CD4-positive, alpha-beta T cell treated with Interleukin-21 for 1 hour (primary cell): Measurements from ENCODE around the gene SIKE1.
"Not testable (repeated sequence)": the region's sequence is repeated elsewhere in the genome, so short reads cannot be mapped to it uniquely, and the experiment has no call there.

Experiments
- DNase-seq: peaks from one replicate; pipeline ENCODE4 v3.0.0-alpha.2; 2020

The SIKE1 gene

DNA sequence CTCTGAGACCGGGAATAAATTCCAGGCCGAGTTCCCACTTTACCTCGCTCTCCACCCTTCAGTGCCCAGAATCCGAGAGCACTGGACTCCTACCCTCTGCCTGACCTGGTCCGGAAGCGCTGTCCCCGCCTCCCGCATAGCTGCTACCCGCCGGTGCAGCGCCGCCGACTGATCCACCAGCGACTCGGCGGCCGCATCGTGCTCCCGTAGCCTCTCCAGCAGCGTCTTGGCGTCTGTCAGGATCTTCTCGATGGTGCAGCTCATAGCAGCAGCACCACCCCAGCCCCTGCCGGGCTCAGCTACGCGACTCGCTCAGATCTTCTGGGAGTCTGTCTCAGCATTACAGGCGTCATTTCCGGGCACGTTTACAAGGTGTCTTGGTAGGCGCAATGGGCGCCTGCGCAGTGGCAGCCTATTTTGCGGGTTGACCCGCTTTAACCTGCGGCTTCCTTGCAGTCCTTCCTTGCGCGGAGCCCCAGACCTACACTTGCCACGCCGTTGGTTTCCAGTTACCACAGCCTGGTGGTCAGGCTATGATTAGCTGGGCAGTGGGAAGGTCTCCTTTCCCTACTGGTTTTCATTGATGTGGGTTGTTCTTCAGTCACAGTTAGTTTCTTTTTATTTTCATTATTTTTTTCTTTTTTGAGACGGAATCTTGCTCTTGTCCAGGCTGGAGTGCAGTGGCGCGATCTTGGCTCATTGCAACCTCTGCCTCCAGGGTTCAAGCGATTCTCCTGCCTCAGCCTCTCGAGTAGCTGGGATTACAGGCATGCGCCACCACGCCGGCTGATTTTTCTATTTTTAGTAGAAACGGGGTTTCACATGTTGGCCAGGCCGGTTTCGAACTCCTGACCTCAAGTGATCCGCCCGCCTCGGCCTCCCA lies at the start of gene SIKE1:
SIKE1 (minus strand) TSS at position 342 of the 883 bp plus-strand sequence; CDS start at position 264, 78 bp downstream.
- DNase-seq, result peak; percentile 95

DNA sequence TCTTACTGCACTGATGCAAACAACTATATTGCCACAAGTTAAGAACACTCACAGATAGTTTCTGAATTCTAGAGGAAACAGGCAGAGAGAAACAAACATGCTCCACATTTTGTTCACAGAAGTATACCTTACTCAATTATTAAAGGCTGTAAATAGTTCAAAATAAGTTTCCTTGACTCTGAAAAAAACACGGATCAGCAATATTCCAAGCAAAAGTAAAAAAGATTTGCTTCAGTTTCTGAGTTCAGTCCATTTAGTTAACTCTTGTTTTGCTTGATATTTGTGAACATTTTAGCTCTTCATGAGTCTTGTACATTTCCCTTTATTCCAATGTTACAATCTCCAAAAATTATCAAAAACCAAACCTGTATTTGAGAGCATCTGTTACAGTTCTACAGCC lies 49.6 kb upstream of the SIKE1 start:
- not testable (repeated sequence) for DNase-seq

DNA sequence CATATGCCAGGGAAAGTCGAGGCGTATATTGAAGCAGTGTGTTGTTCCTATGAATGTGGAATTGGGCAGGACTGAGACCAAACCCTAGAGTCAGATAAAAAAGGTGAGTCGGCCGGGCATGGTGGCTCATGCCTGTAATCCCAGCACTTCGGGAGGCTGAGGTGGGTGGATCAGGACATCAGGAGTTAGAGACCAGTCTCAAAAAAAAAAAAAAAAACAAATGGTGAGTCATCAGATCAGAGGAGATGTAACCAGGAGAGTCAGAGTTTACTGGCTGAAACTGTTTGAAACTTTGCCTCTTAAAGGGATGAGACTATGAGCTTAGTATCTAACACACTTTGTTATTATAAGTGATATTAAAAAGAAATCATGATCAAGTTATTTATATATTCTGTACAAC lies 47.8 kb upstream of the SIKE1 start:
- DNase-seq, result no peak

DNA sequence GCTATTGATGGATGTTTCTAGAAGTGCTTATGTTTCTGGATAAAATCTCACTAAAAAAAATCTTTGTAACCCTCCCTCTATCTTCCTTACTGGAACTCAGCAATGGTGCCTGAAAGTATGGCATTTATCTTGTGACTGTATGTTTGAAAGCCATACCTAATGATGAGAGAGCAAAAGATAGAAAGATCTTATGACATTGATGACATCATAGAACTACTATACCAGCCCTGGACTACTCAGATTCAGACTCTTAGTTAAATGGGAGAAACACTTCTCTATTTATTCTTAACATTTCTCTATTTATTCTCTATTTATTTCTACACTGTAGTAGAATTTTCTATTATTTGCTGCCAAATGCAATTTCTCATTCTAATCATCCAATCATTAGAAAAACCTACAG lies 41.5 kb upstream of the SIKE1 start:
- DNase-seq, result no peak

DNA sequence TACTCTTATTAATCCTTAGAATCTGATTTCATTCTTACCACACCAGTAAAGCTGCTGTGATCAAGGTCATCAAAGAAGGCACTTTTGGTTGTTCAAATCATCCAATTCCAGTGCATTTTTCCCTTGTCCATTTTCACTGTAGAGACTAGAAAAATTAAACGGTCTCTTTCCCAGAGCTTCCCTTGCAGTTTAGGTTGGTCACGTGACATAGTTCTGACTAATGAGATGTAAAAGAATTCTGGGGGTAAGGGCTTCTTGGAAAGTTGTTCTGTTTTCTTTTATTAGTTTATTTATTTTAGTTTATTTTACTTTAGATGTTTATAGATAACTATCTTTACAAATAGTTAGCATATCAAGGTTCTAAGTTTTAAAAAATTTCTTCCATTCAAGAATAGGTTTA lies 39.9 kb upstream of the SIKE1 start:
- no peak for DNase-seq

DNA sequence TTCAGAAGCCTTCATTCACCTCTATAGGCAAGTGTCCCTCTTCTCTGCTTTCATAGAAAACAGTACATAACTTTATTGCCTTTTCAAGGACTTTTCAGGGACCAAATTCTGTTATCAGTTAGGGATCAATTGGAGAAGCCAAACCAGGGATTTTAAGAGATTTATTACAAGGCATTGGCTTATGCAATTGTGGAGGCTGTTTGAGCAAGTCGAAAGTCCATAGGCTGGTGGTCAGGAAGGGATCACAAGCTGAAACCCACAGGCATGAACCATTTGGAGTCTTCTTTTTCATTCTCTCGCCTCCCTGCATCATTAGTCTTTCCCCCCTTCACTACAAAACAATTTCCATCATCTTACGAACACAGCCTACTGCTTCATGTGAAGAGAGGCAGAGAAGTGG lies 39.4 kb upstream of the SIKE1 start:
- no peak for DNase-seq

DNA sequence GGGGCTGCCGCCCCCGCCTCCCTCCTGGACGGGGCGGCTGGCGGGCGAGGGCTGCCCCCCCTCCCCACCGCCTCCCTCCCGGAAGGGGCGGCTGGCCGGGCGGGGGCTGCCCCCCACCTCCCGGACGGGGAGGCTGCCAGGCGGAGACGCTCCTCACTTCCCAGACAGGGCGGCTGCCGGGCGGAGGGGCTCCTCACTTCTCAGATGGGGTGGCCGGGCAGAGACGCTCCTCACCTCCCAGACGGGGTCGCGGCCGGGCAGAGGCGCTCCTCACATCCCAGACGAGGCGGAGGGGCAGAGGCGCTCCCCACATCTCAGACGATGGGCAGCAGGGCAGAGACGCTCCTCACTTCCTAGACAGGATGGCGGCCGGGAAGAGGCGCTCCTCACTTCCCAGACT lies 24.0 kb upstream of the SIKE1 start:
- DNase-seq, result not testable (repeated sequence)

DNA sequence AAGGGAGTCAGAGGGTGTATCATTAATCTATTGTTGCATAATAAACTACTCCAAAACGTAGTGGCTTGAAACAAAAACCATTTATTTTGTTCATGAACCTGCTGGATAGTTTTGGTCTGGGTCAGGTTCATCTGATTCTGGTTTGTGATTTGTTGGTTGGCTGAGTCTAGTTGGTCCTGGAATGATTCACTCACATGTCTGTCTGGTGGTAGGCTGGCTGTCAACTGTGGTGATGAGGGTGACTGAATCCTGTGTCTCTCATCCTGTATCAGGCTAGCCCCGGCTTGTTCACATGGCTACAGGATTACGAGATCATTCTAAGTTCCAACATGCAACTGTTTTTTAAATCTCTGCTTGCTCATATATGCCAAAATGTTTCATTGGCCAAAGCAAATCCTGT lies 22.5 kb upstream of the SIKE1 start:
- DNase-seq, result no peak

DNA sequence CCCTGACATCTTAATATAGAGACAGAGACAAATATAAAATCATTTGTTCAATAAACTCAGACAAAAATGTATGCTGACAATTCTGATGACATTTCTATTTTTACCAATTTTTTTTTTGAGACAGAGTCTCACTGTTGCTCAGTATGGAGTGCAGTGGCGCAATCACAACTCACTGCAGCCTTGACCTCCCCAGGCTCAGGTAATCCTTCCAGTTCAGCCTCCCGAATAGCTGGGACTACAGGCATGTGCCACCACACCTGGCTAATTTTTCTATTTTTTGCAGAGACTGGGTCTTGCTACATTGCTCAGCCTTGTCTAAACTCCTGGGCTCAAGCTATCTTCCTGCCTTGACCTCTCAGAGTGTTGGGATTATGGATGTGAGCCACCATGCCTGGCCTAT lies 13.6 kb upstream of the SIKE1 start:
- DNase-seq, result no peak

DNA sequence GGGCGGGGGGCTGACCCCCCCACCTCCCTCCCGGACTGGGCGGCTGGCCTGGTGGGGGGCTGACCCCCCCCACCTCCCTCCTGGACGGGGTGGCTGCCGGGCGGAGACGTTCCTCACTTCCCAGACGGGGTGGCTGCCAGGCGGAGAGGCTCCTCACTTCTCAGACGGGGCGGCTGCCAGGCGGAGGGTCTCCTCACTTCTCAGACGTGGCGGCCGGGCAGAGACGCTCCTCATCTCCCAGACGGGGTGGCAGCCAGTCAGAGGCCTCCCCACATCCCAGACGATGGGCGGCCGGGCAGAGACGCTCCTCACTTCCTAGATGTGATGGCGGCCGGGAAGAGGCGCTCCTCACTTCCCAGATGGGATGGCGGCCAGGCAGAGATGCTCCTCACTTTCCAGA lies 10.1 kb upstream of the SIKE1 start:
- DNase-seq, result not testable (repeated sequence)

DNA sequence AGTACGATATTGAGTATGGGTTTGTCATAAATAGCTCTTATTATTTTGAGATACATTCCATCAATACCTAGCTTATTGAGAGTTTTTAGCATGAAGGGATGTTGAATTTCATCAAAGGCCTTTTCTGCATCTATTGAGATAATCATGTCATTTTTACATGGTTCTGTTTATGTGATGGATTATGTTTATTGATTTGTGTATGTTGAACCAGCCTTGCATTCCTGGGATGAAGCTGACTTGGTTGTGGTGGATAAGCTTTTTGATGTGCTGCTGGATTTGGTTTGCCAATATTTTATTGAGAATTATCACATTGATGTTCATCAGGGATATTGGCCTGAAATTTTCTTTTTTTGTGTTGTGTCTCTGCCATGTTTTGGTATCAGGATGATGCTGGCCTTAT lies 6.0 kb upstream of the SIKE1 start:
- DNase-seq, result not testable (repeated sequence)

DNA sequence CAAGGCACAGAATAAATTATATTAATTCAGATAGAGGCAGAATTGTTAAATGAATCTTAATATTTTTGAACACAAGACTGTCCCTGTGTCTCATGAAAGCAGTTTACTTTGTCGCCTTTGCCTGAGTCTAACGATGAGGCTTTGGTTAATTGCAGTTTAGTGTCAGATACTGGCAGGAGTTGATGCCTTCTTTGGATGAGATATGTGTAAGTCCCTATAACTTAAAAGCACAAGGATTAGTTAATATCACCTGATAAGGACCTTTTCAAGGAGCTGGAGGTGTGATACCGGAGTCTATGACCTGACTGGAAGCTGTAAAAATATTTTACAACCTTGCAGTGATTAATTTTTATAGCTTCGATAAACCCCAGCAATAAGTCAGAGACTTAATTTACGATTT lies 2.0 kb upstream of the SIKE1 start:
- no peak for DNase-seq

DNA sequence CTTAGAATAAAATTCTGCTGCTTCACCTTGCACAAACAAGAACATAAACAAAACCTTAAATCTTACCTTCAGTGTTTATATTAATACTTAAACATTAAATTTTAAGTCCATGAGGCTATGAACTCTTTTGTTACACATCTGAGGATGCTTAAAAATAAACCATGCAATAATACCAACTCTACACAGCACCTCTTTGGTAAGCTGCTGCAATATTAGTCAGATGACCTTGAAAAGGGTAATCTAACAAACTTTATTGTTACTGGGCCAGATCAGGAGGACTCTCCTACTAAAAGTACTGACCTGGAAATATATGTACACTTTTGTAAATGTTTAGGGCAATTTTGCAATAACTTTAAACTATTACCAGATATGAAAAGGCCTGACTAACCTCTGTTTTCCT lies 763 bp downstream of the SIKE1 start:
- no peak for DNase-seq

DNA sequence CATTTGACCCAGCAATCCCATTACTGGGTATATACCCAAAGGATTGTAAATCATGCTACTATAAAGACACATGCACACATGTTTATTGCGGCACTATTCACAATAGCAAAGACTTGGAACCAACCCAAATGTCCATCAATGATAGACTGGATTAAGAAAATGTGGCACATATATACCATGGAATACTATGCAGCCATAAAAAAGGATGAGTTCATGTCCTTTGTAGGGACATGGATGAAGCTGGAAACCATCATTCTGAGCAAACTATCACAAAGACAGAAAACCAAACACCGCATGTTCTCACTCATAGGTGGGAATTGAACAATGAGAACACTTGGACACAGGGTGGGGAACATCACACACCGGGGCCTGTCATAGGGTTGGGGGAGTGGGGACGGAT lies 3.8 kb downstream of the SIKE1 start:
- DNase-seq, result not testable (repeated sequence)

DNA sequence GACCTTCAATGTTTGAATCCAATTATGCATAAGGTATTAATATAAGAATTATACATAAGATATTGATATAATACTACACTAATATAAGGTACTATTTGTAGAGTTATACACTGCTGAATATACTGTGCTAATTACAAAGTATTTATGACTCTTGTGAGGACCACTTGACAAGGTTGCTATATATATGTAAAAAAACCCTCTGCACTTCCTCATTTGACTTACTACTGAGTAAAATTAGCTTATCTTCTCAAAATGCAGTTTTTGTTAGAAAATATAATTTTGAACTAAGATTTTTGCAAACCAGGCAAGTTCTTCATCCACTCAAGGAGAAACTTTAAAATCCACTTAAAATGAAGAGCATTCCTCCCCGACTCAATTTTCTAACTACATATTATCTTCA lies 8.5 kb downstream of the SIKE1 start:
- DNase-seq, result no peak

DNA sequence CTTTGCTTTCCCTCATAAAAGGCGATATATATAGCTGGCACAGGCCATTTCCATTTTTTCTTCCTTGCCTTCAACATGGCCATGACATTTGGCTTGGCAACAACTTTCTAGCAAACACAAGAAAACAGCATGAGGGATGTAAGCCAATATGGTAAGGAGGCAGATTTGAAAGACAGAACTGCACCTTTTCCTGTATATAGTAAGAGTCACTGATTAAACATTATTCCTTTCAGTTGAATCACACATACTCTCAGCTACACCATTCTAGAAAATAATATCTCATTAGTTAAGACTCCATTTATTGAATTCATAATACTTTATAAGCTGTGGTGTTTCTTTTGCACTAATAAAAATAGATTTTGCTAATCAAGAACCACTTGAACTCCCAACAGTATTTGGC lies 9.5 kb downstream of the SIKE1 start:
- no peak for DNase-seq

DNA sequence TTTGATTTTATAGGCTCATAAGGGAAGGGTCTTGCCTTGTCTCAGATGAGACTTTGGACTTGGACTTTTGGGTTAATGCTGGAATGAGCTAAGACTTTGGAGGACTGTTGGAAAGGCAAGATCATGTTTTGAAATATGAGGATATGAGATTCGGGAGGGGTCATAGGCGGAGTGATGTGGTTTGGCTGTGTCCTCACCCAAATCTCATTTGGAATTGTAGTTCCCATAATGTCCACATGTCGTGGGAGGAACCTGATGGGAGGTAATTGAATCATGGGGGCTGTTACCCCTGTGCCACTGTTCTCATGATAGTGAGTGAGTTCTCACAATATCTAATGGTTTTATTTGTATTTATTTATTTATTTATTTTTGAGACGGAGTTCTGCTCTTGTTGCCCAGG lies 15.8 kb downstream of the SIKE1 start:
- DNase-seq, result no peak

DNA sequence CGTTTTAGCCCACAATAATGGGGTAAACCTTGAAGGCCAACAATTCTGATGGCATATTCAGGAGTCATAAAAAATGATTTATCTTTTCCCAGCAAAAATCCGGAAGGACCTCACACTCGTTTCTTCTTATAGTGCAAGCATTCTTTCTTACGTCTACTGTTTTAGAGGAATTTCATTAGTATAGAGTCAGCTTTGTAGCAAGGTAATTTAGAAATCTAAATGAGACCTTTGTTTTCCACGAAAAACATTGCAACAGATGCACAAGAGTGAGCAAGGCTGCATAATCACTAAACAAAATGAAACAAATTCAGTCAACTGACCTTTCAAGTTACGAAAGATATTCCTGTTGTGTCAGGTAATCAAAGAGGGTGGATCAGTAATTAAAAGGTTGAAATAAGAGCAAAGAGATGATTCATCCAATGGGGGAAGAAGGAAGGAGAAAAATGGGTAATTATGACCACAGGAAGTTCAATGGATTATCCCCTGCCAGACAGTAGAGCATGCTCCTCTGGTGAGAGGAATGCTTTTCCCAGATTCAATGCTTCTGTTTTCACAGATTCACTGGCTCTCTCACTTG lies 22.1 kb downstream of the SIKE1 start:
- DNase-seq, result no peak

DNA sequence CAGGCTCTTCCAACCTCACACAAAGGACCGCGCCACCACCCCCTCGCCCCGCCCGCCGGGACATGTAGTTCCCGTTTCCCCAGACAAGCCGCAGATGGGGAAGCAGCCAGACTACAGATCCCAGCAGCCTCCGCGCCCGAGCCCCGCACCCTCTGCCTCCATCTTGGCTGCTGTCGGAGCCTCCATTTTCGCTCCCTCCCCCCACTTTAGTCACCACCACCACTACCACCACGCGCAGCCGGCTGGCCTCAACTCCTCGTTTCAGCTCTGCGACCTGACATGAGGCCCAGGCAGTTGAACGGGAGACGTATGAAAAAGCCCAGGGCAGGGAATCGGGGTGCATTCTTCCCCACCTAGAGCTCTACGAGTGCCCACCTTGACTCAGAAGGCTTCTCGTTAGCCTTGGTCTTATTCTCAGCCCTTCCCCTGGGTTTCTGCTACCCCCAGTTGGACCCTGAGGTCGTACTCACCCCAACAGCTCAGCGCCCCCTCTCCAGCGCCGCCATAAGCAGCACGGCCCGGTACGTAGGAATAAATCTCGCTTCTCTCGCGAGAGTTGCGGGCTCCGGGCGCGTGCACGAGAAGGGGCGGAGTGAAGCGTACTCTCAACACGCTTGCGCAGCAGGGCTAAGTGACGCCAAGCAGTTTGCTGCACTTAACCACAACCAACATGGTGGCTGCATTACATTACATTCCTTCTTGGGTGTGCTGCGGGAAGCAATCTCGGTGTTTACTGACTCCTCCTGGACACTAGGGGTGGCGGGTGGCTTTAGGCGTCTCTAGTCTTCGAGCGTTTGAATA lies 22.8 kb downstream of the SIKE1 start, which contains the start of gene CSDE1:
CSDE1 (minus strand) TSS at position 530 of the 801 bp plus-strand sequence. CDS start 18,094 bp downstream, outside the sequence.
- peak; percentile 99 for DNase-seq

DNA sequence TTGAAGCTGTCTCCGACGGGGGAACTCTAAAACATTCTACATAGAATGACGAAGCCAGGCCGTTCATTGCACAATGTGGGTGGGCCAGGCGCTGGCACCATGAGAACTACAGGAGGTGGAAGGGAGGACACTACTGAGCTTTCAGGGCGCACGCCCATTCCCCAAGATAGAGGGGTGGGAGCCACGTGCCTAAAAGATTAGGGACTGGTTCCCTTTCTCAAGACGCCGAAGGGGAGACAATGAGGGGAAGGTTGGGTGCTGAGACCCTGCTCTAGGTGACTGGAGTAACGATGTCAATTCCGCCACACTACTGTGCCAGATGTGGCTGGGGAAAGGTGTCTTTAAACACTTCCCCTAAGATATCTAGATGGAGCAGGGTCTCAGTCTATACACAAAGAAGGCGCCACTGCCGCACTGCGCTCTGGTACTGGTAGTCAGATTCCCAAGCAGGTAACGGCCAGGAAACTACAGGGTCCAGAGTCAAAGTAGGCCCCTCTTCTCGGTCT lies 23.5 kb downstream of the SIKE1 start:
- DNase-seq, result no peak

DNA sequence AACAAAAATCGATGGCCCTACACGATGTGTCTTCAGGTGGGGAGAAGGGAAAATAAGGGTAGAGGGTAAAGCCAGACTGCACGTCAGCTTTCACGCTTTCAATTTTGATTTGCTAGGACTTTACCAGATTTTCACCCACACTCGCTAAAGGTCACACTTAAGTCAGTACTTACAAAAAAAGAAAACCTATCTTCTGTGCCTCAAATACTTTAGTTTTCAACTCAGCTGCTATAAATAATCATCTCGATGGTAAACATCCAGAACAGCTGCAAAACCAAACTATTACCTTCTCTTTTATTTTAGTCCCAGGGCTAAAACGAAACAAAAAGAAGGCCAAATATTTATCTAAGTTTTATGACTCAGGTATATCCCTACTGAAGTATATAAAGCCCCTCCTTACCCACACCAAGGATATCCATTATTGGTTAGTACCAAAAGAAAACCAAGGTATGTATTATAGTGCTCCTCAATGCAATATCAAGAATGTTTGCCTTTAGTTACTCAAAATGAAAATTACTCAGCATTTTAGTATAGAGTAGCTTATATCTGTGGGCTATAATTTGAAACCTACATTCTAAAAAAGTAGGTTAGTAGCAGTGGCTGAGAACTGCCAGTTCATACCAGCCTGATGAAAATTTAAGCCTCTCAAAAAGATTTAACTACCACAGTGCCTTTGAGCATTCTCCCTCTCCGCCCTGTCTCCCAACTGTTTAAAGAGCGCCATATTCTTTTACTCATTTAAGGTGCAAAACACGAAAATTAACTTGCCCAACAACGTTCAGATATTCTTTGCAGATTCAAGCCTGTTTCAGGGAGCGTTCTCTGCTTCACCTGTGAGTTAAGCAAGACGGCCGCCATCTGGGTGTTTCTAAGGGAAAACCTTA lies 24.2 kb downstream of the SIKE1 start:
- peak; percentile 41 for DNase-seq
